ENCODE measurements around the gene NTRK2. TPM values are rescaled to one million over a fixed set of nuclear protein-coding genes. Genes with fewer than 3 reads are reported as not detected.

NTRK2 gene
- total RNA-seq, 2 donors from 2014 or later = 11.9 to 30.1 TPM

DNA sequence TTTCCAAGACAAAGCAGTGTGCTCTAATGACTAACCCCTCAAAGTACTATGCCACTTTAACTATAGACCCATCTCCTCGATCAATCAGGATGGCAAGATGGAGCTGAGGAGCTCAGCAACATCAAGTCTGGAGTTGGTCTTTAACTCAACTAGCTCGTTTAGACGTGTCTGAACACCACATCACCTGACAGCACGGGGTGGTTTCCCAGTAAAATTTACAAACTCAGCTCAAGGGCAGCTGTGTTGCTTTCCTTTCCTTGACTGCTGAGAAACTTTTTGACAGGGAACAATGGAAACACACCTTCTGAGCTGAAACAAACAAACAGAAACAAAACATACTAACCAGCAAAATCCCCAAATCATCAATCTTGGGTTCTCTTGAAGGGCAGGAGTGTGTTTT, 202.5 kb downstream of the NTRK2 start:
- Histone ChIP-seq H3K36me3 (no peaks in the 10 kb centered on the region), H3K9me3 (no peaks in the 10 kb centered on the region), H3K4me3 (no peak overlapping the region), H3K4me1 (peaks cover 0 to 15% of the 10 kb centered on the region in 2 donors), H3K27me3 (no peaks in the 10 kb centered on the region), H3K27ac (no peak overlapping the region)
- TF ChIP-seq, protein P1, sequence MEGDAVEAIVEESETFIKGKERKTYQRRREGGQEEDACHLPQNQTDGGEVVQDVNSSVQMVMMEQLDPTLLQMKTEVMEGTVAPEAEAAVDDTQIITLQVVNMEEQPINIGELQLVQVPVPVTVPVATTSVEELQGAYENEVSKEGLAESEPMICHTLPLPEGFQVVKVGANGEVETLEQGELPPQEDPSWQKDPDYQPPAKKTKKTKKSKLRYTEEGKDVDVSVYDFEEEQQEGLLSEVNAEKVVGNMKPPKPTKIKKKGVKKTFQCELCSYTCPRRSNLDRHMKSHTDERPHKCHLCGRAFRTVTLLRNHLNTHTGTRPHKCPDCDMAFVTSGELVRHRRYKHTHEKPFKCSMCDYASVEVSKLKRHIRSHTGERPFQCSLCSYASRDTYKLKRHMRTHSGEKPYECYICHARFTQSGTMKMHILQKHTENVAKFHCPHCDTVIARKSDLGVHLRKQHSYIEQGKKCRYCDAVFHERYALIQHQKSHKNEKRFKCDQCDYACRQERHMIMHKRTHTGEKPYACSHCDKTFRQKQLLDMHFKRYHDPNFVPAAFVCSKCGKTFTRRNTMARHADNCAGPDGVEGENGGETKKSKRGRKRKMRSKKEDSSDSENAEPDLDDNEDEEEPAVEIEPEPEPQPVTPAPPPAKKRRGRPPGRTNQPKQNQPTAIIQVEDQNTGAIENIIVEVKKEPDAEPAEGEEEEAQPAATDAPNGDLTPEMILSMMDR (IDR thresholded peaks at IDR 0.05) = no peak
- DNase-seq (ENCODE audit: low spot score) = no peak

DNA sequence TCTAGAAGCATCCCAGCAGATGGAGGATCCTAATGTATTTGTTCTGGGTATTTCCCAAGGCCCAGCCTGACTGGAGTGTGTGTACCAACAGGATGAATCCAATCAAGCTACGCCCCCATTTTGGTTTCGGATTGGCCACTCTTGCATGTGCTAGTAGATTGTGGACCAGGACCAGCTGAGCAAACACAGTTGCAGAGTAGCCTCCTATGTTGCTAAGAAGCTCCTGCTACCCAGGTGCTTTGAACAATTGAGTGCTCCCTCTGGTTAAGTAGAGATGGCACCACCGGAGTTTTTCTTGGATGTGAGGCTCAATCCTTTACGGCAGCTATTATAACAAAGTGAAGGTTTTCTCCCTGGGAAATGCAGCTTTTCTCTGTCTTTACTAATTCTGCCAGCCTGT, 204.5 kb downstream of the NTRK2 start:
- no peak for DNase-seq (ENCODE audit: low spot score)
- peaks cover 0 to 8% of the 10 kb centered on the region in 2 donors for H3K4me1 ChIP-seq
- H3K27ac ChIP-seq = no peak overlapping the region
- no peaks in the 10 kb centered on the region for H3K27me3 ChIP-seq
- no peaks in the 10 kb centered on the region for H3K36me3 ChIP-seq
- H3K4me3 ChIP-seq = no peak overlapping the region
- TF ChIP-seq, protein P1 (IDR thresholded peaks at IDR 0.05) = no peak
- H3K9me3 ChIP-seq = no peaks in the 10 kb centered on the region

DNA sequence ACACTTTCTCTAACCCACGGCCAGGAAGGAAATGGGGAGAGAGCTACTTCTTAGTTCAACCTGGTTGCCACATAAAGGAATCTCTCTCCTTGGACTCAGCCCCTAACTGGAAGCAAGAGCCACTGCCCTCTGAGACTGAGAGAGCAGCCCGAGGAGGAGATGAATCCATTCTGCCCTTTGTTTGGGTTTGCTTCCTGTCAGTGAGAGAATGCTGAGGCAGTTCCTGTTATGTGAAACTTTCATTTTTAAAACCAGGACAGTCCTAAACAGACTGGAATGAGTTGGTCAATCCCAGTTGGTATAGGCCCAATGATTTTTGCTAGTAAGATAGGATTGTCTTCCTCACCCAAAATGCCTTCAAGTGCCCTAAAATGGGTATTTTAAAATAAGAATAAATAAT, 205.1 kb downstream of the NTRK2 start:
- peaks cover 0 to 8% of the 10 kb centered on the region in 2 donors for H3K4me1 ChIP-seq
- peak overlapping the region in 1 of 2 donors; percentile 28 for H3K27ac ChIP-seq
- H3K9me3 ChIP-seq = no peaks in the 10 kb centered on the region
- H3K36me3 ChIP-seq = no peaks in the 10 kb centered on the region
- TF ChIP-seq, protein P1 (IDR thresholded peaks at IDR 0.05) = no peak
- H3K27me3 ChIP-seq = no peaks in the 10 kb centered on the region
- no peak for DNase-seq (ENCODE audit: low spot score)
- no peak overlapping the region for H3K4me3 ChIP-seq

DNA sequence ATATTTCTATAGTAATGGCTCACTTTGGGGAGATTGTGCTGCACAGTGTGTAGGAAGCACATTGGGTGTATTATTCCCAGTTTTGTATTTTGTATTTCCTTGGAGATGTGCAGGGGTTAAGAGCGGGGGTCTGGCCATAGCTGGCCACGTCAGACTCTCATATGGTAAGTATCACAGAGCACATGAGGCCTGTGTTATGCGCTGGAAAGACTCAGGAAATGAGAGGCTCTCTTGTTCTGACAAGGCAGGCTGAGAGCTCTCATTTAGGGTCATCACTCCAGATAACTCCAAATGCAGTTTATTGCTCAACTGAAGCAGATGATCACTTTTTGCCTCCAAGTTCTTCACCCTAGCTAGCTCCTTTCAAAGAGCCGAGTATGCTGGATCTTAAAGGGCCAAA, 205.7 kb downstream of the NTRK2 start:
- H3K4me1 ChIP-seq = peaks cover 0 to 8% of the 10 kb centered on the region in 2 donors
- TF ChIP-seq, protein P1 (IDR thresholded peaks at IDR 0.05) = no peak
- no peaks in the 10 kb centered on the region for H3K27me3 ChIP-seq
- H3K36me3 ChIP-seq = no peaks in the 10 kb centered on the region
- no peak for DNase-seq (ENCODE audit: low spot score)
- H3K9me3 ChIP-seq = no peaks in the 10 kb centered on the region
- no peak overlapping the region for H3K4me3 ChIP-seq
- peak overlapping the region in 1 of 2 donors; percentile 28 for H3K27ac ChIP-seq

DNA sequence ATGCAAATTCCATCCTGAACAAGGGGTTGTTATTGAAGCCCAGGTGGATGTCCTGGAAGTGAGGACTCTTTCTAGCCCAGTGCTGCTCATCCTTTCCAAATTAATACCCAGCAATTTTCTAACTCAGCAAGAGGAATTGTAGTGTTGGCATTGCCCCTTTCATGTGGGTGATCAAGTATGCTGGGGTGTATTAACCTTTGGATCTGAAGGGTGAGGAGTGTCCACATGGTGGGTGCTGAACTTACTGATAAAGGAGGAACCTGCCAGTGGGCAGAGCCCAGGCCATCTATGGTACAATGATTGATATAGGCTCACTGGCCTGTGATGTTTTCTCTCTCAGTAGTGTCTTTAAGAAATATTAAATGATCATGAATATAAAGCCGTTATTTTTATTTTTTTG, 210.1 kb downstream of the NTRK2 start:
- Histone ChIP-seq H3K4me3 (no peak overlapping the region), H3K4me1 (peaks cover 0 to 8% of the 10 kb centered on the region in 2 donors), H3K9me3 (no peaks in the 10 kb centered on the region), H3K27ac (no peak overlapping the region), H3K36me3 (no peaks in the 10 kb centered on the region), H3K27me3 (no peaks in the 10 kb centered on the region)
- DNase-seq (ENCODE audit: low spot score) = no peak
- TF ChIP-seq, protein P1 (IDR thresholded peaks at IDR 0.05) = no peak

DNA sequence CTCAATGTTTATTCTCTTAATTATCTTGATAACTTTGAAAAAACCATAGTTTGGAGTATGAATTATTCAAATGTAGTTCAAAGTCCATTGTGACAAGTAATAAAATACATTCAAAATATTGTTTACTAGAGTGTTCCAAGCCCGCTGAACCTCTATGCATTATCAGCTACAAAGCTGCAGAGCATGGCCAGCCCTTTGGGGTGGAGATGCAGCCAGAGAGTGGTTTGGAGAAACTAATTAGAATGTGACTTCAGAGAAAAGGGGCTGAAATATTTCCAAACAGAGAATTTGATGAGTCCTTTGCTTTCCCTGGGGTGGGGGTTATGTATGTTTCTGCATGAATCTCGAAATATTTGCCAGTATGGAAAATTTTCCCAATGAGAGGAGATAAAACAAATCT, 211.3 kb downstream of the NTRK2 start:
- Histone ChIP-seq H3K27me3 (no peaks in the 10 kb centered on the region), H3K4me1 (no peaks in the 10 kb centered on the region), H3K9me3 (no peaks in the 10 kb centered on the region), H3K36me3 (no peaks in the 10 kb centered on the region), H3K4me3 (no peak overlapping the region), H3K27ac (no peak overlapping the region)
- TF ChIP-seq, protein P1 (IDR thresholded peaks at IDR 0.05) = no peak
- DNase-seq (ENCODE audit: low spot score) = no peak
